Measurements from ENCODE around the gene SOD1.

- TF ChIP-seq CTCF (IDR thresholded peaks at IDR 0.05; ENCODE audit: insufficient read depth, low read depth, low read length) = no peak
- TF ChIP-seq EZH2 (IDR thresholded peaks at IDR 0.05; ENCODE audit: insufficient read depth, low read length) = no peak
Measured at GRCh38 chr21:31683029-31683428, 23.5 kb downstream of the SOD1 start.

Data from astrocyte (in vitro differentiated cells and primary cell).